ENCODE results near the gene TTLL5. TPM values are rescaled to one million over a fixed set of nuclear protein-coding genes. Genes with fewer than 3 reads are reported as not detected.

The TTLL5 gene, protein sequence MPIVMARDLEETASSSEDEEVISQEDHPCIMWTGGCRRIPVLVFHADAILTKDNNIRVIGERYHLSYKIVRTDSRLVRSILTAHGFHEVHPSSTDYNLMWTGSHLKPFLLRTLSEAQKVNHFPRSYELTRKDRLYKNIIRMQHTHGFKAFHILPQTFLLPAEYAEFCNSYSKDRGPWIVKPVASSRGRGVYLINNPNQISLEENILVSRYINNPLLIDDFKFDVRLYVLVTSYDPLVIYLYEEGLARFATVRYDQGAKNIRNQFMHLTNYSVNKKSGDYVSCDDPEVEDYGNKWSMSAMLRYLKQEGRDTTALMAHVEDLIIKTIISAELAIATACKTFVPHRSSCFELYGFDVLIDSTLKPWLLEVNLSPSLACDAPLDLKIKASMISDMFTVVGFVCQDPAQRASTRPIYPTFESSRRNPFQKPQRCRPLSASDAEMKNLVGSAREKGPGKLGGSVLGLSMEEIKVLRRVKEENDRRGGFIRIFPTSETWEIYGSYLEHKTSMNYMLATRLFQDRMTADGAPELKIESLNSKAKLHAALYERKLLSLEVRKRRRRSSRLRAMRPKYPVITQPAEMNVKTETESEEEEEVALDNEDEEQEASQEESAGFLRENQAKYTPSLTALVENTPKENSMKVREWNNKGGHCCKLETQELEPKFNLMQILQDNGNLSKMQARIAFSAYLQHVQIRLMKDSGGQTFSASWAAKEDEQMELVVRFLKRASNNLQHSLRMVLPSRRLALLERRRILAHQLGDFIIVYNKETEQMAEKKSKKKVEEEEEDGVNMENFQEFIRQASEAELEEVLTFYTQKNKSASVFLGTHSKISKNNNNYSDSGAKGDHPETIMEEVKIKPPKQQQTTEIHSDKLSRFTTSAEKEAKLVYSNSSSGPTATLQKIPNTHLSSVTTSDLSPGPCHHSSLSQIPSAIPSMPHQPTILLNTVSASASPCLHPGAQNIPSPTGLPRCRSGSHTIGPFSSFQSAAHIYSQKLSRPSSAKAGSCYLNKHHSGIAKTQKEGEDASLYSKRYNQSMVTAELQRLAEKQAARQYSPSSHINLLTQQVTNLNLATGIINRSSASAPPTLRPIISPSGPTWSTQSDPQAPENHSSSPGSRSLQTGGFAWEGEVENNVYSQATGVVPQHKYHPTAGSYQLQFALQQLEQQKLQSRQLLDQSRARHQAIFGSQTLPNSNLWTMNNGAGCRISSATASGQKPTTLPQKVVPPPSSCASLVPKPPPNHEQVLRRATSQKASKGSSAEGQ (N-terminal part only)
- 10 to 100 TPM; 26.7 to 36.1 (median 35.2) TPM for polyA plus RNA-seq (ENCODE audit: insufficient read length in 4 of 4)

DNA sequence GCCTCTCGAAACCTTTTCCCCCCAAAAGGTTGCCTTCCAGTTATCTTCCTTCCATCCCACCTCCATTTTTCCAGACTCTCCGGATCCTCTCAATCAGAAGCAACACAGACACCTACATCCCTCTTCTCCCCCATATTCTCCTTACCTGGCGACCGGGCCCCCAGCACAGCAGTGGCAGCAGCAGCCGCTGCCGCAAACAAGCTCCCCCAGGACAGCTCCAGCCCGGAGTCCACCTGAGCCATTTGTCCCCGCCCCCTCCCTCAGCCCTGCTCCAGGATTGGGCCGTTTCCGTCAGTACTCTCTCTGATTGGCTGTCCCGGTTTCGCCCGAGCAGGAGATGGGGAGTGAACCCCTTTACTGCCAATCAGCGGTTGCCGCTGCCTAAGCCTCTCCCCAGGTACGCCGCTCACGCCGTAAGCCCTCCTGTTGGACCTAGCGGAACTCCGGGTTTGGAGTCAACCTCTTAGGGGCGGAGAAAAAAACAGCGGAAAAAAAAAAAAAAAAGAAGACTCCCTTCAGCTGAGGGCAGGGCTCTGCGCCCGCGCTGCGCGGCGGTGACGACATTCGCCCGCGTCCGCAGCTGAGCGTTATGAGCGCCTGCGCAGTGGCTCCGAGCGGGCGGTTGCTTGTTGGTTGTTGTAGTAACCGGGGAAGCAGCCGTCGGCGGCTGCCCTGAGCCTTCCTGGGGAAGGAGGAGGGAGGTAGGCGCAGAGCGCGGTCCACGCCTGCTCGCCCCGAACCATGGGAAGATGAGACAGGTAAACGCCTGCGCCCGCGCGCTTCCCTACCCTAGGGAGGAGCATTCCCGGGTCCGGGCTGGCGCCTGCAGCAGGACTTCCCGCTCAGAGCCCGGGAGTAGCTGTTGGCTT, at the start of gene TTLL5, which contains the start of gene ERG28:
TSS of gene TTLL5 (plus strand) at position 617 of the 869 bp plus-strand sequence. CDS start 1,904 bp downstream, outside the sequence.
TSS of gene ERG28 (minus strand) at position 247 of the 869 bp plus-strand sequence. CDS start 3,374 bp downstream, outside the sequence.
- DNase-seq (ENCODE audit: low read depth in 4 of 4, low spot score in 2 of 4): peak; percentile 93 to 97 (median 94)

DNA sequence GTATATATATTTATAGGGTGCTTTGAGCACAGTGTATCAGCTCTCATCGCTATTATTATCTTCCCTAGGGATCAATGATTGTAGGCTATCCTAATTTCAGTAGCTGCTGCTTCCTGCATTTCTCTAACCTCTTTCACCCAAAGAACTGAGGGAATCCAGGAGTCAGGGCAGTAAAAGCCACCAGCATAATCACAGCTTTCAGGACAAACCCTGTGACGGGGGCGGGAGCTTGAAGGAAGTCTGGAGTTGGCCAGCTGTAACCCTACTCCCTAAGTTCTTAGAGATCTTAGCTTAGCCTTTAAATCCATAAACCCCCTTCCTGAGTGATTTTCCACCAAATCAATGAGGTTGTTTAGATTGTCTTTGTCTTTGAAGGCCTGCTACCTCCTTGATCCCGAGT, 48.9 kb upstream of the TTLL5 start:
- no peak for DNase-seq (ENCODE audit: low read depth in 4 of 4, low spot score in 2 of 4)

DNA sequence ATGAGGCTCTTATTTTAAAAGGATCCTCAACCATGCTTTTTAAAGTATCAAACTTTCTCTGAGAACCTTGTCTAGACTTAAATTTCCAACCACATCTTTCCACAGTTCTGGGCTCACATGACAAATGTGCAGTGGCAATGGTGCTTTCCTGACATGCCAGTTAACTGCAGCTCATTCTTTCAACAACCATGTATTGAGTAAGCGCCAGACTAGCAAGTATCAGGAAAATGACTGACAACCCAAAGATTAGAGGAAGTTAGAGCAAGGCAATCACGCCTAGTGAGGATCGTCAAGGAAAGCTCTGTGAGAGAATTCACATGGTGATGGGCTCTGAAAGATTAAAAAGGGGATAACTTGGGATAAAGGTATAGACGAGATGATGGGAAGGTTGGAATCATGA, 46.9 kb upstream of the TTLL5 start:
- no peak for DNase-seq (ENCODE audit: low read depth in 4 of 4, low spot score in 2 of 4)

DNA sequence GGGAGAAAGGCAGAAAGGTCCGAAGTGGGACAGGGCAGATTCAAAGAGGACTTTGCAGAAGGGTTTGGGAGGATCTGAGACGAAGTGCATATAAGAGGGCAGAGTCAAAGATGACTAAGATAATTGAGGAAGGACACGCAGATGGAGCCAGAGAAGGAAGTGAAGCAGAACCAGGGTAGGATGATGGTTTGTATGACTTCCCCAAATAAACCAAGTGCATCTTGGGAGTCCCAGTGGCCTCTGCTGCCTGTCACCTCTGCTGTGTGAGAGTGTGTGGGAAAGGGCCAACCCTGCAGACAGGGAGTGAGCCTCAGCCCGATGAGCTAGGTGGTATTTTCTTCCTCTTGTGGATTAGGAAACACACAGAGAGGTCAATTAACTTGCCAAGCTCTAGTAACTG, 45.8 kb upstream of the TTLL5 start:
- no peak for DNase-seq (ENCODE audit: low read depth in 4 of 4, low spot score in 2 of 4)

DNA sequence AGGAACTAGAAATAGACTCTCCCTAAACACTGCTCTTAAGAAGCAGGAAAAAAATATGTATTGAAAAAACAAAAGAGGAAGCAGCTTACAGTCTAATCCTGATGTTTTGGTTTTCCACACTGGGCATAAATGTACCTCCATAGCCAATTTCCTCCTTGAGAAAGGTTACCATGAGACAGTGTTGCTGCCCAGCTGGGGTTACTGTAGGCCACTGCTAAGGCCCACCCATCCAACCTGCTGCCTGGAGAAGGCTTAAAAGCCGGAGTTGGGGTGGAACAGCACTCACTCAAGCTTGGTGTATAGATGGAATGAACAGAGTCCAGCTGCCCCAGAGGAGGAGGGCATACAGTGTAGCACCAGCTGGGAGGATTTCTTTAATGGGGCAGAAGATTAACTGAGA, 41.5 kb upstream of the TTLL5 start:
- no peak for DNase-seq (ENCODE audit: low read depth in 4 of 4, low spot score in 2 of 4)

DNA sequence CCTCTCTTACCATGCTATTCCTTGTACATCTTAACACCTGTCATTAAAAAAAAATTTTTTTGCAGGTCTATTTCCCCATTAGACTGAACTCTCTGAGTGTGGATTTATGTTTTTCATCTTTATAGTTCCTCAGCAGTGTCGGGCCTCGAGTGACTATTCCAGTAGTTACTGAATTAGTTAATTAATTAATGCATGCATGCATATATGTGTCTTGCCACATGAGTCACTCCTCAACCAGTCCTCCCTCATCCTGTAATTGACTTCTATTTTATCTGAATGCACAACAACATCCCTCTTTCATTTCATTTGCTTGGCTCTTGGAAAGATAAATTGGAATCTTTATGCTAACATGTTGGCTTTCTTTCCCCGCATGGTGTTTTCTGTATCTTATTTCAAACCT, 36.0 kb upstream of the TTLL5 start:
- DNase-seq (ENCODE audit: low read depth in 4 of 4, low spot score in 2 of 4): no peak

DNA sequence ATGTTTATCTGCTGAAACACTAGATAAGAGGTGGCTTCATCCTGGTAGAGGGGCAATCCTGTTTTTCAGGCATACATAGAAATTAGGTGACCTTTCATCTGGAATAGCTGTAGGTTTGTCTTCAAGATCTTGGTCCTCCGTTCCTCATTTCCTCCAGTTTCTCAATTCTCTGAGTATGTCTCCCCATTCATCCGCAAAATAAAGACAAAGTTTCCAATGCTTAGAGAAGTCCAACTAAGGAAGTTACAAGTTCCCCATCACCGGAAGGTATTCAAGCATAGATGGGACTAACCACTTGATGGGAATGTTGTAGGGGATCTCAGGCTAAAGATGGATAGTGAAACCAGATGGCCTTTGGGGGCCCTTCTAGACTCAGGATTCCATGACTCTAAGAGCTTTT, 34.6 kb upstream of the TTLL5 start:
- DNase-seq (ENCODE audit: low read depth in 4 of 4, low spot score in 2 of 4): no peak

DNA sequence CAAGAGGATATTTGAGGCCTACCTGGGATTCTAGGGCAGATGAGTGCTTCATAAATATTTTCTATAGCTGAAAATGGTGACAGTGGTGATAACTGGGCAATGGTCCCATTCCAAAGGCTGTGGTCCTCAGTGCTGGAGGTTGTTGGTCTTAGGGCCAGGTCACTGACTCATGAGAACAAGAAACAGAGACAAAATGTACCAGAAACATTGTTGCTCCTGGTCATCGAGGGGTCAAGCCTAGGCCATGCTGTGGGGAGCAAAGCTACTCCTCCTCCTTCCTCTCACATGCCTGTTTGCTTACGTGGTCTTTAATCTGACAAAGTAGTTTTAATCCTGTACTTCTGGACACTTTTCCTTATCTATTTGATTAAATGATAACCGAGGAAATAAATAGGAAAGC, 34.2 kb upstream of the TTLL5 start:
- no peak for DNase-seq (ENCODE audit: low read depth in 4 of 4, low spot score in 2 of 4)

DNA sequence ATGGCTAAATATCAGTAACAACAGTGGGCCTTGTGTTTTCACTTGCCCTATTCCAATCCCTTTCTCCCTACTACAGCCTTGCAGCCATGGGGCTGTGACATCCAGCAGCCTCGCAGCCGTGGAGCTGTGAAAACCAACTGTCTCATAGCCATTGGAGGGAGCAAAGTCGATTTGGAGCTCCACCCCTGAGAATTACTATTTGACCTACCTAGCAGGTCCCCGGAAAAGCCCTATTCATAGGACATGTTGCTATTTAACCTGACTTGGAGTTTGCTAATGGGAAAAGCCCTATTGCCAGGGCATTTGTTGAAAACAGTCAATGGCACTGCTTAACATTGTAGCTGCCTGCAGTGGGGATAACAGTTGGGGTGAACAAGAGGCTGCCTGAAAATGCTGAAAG, 33.6 kb upstream of the TTLL5 start:
- no peak for DNase-seq (ENCODE audit: low read depth in 4 of 4, low spot score in 2 of 4)

DNA sequence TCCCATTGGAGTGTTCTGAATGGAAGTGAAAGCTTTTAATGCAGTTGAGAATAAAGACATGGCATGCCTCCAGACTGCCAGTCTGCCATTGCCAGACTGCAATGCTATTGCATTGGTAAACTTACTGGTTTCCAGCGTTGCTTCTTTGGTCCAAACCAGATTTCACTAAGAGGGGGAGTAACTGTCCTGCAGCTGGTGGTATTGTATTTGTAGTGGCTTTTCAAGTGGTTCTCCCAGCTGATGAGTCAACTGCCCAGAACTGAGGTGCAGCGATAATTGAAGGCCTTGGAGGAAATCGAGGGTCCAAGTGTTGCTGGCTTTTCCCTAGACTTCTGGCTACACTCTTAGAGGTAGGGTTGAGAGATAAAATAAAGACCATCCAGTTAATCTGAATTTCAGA, 32.2 kb upstream of the TTLL5 start:
- DNase-seq (ENCODE audit: low read depth in 4 of 4, low spot score in 2 of 4): no peak

DNA sequence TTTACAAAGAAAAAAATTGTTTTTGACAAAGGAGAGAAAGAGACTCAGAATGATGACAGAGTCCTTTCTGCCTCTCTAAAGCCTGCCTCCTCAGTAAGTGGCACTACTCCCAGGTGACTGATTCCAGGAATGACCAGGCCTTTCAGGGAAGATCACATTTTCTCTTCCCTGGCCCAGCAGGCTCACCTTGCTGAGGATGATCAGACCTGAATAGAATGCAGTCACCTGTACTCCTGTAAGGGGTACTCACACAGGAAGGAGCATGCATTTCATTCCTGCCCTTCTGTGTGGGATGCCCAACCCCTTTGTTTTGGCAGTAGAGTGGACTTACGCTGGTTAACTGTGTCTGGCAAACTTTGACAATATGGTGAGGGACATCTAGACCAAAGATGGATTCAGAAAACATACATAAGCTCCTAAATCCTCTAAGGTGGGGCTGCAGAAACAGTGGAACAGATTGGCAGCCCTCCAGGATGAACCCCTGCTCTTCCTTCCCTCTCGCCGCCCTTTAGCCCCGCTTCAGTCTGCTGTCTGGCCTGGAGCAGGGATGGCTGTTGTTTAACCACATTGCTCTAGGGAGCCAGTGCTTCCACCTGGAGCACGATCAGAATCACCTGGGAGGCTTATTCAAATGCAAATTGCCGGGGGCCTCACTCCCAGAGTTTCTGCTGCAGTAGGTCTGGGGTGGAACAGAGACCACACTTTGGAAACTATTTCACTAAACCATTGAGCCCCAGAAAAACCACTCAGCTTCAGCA, 30.2 kb upstream of the TTLL5 start:
- DNase-seq (ENCODE audit: low read depth in 4 of 4, low spot score in 2 of 4): no peak

DNA sequence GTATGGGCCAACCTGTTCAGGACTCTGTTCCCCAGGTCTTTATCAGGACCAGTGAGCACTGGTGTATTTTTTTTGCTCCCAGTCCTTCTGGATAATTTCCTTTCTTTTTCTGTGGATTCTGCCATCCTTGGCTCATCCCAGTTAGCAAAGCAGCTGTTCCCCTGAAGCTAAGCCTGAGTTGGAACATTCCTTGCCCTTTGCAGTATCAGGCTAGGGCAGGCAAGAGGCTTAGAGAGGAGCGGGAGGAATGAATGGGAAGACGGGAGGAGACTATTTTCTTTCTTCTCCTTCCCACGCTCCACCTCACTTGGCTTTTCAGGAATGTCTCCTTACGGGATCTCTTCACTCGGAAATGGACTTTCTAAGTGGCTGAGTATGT, 29.6 kb upstream of the TTLL5 start:
- no peak for DNase-seq (ENCODE audit: low read depth in 4 of 4, low spot score in 2 of 4)

DNA sequence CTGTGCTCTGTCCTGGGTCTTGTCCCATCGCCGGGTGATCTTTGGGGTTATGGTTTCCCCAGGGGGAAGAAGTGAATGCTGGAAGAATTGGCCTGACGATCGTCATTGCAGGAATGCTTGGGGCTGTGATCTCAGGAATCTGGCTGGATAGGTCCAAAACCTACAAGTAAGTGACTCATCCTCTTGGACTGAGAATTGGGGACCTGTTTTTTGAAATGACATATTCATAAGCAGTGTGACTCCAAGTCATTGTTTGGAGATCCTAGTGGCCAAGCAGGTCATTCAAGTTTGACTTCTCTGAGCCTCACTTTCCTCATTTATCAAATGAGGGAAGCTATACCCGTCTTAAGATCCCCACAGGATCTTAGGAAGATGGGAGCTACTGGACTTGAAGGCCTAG, 26.2 kb upstream of the TTLL5 start:
- no peak for DNase-seq (ENCODE audit: low read depth in 4 of 4, low spot score in 2 of 4)

DNA sequence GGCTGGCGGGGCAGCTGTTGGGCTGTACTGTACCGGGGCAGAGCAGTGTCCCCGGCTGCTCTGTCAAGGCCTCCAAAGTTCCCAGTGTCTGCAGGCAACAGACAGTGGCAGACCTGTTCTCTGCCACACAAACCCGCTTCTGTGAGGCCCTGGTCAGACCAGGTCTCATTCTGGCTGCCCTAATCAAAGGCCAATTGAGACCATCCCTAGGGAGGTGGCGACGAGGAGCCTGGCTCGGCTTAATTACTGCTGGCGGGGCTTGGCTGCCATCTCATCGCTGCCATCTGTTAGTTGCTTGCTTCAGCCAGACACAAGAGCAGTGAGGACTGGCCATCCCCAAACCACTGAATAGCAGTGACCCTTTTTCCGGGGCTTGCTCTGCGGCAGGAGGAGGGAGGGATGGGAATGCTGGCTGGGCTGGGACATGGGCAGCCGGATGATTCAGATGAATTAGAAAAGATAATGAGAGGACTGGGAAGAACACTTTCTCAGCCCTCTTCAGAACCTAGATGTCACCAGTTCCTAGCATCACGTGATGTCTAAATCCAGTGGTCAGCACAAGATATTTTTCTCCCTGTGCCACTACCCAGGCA, 24.9 kb upstream of the TTLL5 start:
- DNase-seq (ENCODE audit: low read depth in 4 of 4, low spot score in 2 of 4): no peak

DNA sequence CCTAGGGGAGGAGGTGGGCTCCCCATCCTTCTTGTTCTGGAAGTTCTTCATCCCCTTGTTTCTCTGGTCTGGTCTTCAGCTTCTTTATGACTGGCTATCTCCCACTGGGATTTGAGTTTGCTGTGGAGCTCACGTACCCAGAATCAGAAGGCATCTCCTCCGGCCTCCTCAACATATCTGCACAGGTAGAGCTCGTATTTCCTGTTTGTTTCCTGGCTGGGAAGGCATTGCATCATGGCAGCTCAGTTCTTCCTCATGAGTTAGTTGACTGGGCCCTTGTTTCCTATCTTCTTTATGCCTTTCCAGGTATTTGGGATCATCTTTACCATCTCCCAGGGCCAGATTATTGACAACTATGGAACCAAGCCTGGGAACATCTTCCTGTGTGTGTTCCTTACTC, 20.2 kb upstream of the TTLL5 start:
- no peak for DNase-seq (ENCODE audit: low read depth in 4 of 4, low spot score in 2 of 4)

DNA sequence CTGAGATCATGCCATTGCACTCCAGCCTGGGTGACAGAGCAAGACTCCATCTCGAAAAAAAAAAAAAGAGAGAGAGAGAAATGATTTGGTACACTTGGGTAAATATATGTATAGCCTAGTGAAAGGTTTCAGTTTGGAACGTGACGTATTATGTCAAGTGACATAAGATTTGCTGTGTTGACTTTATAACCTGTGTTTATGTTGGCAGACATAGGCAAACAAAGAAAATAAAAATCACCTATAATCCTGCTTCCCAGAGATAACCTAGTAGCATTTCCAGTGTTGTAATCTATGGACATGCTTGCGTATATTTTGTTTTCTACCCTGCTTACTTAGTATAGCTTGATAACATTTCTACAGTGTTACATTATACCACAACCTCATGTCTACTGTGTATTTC, 17.1 kb upstream of the TTLL5 start:
- DNase-seq (ENCODE audit: low read depth in 4 of 4, low spot score in 2 of 4): no peak

DNA sequence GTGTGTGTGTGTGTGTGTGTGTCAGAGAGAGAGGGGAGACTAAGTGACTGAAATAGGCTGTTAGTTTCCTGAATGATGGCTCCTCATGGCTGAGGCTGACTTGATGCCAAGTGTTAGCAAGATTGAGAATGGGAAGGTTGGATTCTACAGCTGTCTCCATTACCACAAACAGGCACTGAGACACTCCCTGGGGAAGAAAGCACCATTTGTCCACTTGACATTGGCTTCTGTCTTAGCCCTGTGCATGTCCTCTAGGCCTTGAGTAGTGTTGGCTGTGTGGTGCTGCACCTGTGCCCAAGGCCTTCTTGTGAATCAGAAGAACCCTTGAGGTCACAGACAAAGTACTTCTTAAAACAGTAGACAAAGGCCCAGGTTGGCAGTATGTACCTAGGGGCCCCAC, 16.0 kb upstream of the TTLL5 start:
- DNase-seq (ENCODE audit: low read depth in 4 of 4, low spot score in 2 of 4): no peak

DNA sequence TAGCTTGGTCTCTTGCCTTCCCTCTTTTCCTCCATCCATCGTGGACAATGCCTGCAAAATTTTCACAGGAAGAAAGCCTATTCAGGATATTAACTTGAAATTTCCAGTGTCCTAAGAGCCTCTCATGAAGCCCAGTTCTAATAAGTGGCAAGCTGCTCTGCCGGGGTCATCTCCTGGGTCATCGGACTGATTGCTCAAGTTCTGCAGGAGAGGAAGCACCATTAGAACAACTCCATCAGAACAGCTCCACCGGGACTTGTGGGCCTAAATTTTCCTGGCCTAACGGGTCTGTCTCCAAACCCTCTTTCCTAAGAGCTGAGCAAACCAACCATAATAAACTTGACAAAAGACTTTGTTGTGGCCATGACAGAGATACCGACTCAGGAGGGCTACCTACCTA, 14.3 kb upstream of the TTLL5 start:
- no peak for DNase-seq (ENCODE audit: low read depth in 4 of 4, low spot score in 2 of 4)

DNA sequence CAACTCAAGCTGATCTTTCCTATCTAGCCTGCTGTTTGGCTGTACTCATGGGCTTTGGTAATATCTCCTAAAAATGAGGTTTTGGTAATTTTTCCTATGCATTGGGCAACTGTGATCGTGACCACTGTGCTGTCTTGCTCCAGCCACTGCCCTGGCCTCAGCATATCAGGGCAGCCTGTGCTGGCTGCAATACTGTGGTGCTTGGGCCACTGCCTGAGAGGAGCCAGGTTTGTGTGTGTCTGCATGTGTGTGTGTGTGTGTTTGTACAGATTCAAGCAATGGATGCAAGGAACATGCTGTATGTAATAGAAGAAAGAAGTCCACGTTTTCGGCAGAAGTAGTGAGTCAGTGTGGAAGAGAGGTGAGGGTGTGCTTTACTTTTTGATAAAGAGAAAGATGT, 13.4 kb upstream of the TTLL5 start:
- no peak for DNase-seq (ENCODE audit: low read depth in 4 of 4, low spot score in 2 of 4)

Data from left renal cortex interstitium (tissue), 4 donors.